Smooth muscle cell (in vitro differentiated cells): ENCODE data around the gene STS. TPM values are rescaled to one million over a fixed set of nuclear protein-coding genes. Genes with fewer than 3 reads are reported as not detected.

ENCODE experiments used
- DNase-seq: peaks from one replicate; lab custom pipeline; 2025; ENCODE audit not compliant: unreplicated experiment; lab: John Stamatoyannopoulos, UW
- H2AFZ ChIP-seq: fragments of 200-600 bp; sonication (generic); 2 replicates; pipeline ENCODE4 v1.6.0; 2016; ENCODE audit warnings: antibody characterized with exemption, low read depth, mild to moderate bottlenecking
- H3F3A ChIP-seq: fragments of 200-600 bp; sonication (generic); 2 replicates; pipeline ENCODE4 v1.6.0; 2017; ENCODE audit warnings: antibody characterized with exemption, low read depth
- H3K27ac ChIP-seq: fragments of 200-600 bp; sonication (generic); 2 replicates; pipeline ENCODE4 v1.5.1; 2016; ENCODE audit warnings: low read depth, mild to moderate bottlenecking
- H3K27me3 ChIP-seq: fragments of 200-600 bp; sonication (generic); 2 replicates; pipeline ENCODE4 v1.6.1; 2016; ENCODE audit warnings: low read depth, mild to moderate bottlenecking
- H3K36me3 ChIP-seq: fragments of 200-600 bp; sonication (generic); 2 replicates; pipeline ENCODE4 v1.5.1; 2016; ENCODE audit warnings: low read depth
- H3K4me1 ChIP-seq: fragments of 200-600 bp; sonication (generic); 2 replicates; pipeline ENCODE4 v1.5.1; 2016; ENCODE audit warnings: low read depth
- H3K4me2 ChIP-seq: fragments of 200-600 bp; sonication (generic); 2 replicates; pipeline ENCODE4 v1.6.0; 2016; ENCODE audit warnings: mild to moderate bottlenecking
- H3K4me3 ChIP-seq: fragments of 200-600 bp; sonication (generic); 2 replicates; pipeline ENCODE4 v1.5.1; 2016; ENCODE audit warnings: mild to moderate bottlenecking
- H3K79me2 ChIP-seq: fragments of 200-600 bp; sonication (generic); 2 replicates; pipeline ENCODE4 v1.6.0; 2016; ENCODE audit warnings: low read depth, mild to moderate bottlenecking
- H3K9ac ChIP-seq: fragments of 200-600 bp; sonication (generic); 2 replicates; pipeline ENCODE4 v1.6.0; 2016; ENCODE audit warnings: low read depth
- H3K9me3 ChIP-seq: fragments of 200-600 bp; sonication (generic); replicated peaks from 2 replicates; pipeline ENCODE4 v1.5.1; 2016; ENCODE audit warnings: low read depth
- H4K20me1 ChIP-seq: fragments of 200-600 bp; sonication (generic); 2 replicates; pipeline ENCODE4 v1.6.0; 2016; ENCODE audit warnings: low read depth
- CTCF ChIP-seq: fragments of 200-600 bp; sonication (generic); IDR thresholded peaks from 2 replicates; pipeline ENCODE4 v1.5.1; 2017; ENCODE audit warnings: borderline replicate concordance, mild to moderate bottlenecking, antibody characterized with exemption; ENCODE audit not compliant: insufficient read depth, poor library complexity, severe bottlenecking
- WGBS: methylation state at CpG from one replicate; pipeline ENCODE4 v1.1.7; 2016; ENCODE audit warnings: low lambda C conversion rate; 5-methylcytosine and 5-hydroxymethylcytosine counted together
- polyA plus RNA-seq: library from polyadenylated mRNA; unstranded; fragments of >200 nt; fragmentation: Nextera tagmentation; extraction: Ambion mirVana; gene quantifications from 2 replicates; pipeline ENCODE4 v1.2.1, GENCODE V29; 2016
- total RNA-seq: library from RNA; depleted of rRNA; stranded (reverse); fragments of >200 nt; gene quantifications from 2 replicates; pipeline ENCODE4 v1.2.3, GENCODE V29; 2014

The STS gene
- total and polyA plus RNA-seq, 2 experiments from 2014 or later: 2.2 to 3.8 TPM

GRCh38 chrX:7184816-7185215 is 37.3 kb downstream of the STS start:
- Histone ChIP-seq H3K4me3 (no peak overlapping the region), H3K4me1 (no peaks in the 10 kb centered on the region), H3K4me2 (no peak overlapping the region), H3K79me2 (no peaks in the 10 kb centered on the region), H3K9ac (no peak overlapping the region), H3K27me3 (no peaks in the 10 kb centered on the region), H4K20me1 (no peaks in the 10 kb centered on the region), H3K27ac (no peak overlapping the region), H3F3A (no peaks in the 10 kb centered on the region), H2AFZ (no peak overlapping the region), H3K36me3 (no peaks in the 10 kb centered on the region), H3K9me3 (no peaks in the 10 kb centered on the region)
- no peak for DNase-seq
- WGBS: 74% methylated on average over 3 of the region's 3 CpGs
- no peak for TF ChIP-seq CTCF

GRCh38 chrX:7188672-7189071 is 41.2 kb downstream of the STS start:
- WGBS: 92% methylated on average over 2 of the region's 2 CpGs
- Histone ChIP-seq H3K4me3 (no peak overlapping the region), H3K36me3 (no peaks in the 10 kb centered on the region)

GRCh38 chrX:7190157-7190556 is 42.6 kb downstream of the STS start:
- H3K36me3 ChIP-seq: no peaks in the 10 kb centered on the region
- no peak for TF ChIP-seq CTCF
- H3K4me3 ChIP-seq: no peak overlapping the region
- H3K27ac ChIP-seq: no peak overlapping the region
- H3K4me1 ChIP-seq: no peaks in the 10 kb centered on the region
- no peaks in the 10 kb centered on the region for H3F3A ChIP-seq
- H3K9ac ChIP-seq: no peak overlapping the region
- no peaks in the 10 kb centered on the region for H4K20me1 ChIP-seq
- no peaks in the 10 kb centered on the region for H3K27me3 ChIP-seq
- DNase-seq: no peak
- no peak overlapping the region for H2AFZ ChIP-seq
- H3K4me2 ChIP-seq: no peak overlapping the region
- no peaks in the 10 kb centered on the region for H3K79me2 ChIP-seq
- H3K9me3 ChIP-seq: no peaks in the 10 kb centered on the region
- WGBS: 75% methylated on average over 2 of the region's 2 CpGs

More at GRCh38 chrX:7188672-7189071, 41.2 kb downstream of the STS start:
- no peak for TF ChIP-seq CTCF
- Histone ChIP-seq H3K4me2 (no peak overlapping the region), H4K20me1 (no peaks in the 10 kb centered on the region), H3K27me3 (no peaks in the 10 kb centered on the region), H2AFZ (no peak overlapping the region), H3K9me3 (no peaks in the 10 kb centered on the region), H3K79me2 (no peaks in the 10 kb centered on the region), H3K9ac (no peak overlapping the region), H3F3A (no peaks in the 10 kb centered on the region), H3K27ac (no peak overlapping the region), H3K4me1 (no peaks in the 10 kb centered on the region)
- no peak for DNase-seq

- Histone ChIP-seq H3K27ac (no peak overlapping the region), H3K9me3 (no peaks in the 10 kb centered on the region), H3K79me2 (no peaks in the 10 kb centered on the region), H3K4me2 (no peak overlapping the region), H3K4me3 (no peak overlapping the region), H3K4me1 (no peaks in the 10 kb centered on the region), H3K9ac (no peak overlapping the region), H3K36me3 (no peaks in the 10 kb centered on the region), H2AFZ (no peak overlapping the region), H4K20me1 (no peaks in the 10 kb centered on the region), H3F3A (no peaks in the 10 kb centered on the region), H3K27me3 (no peaks in the 10 kb centered on the region)
- DNase-seq: no peak
- TF ChIP-seq CTCF: peak; percentile 17
- 92% methylated on average over 2 of the region's 2 CpGs for WGBS
These were observed 44.2 kb downstream of the STS start for GRCh38 chrX:7191681-7192110.
